Breast epithelium (tissue), 3 donors: ENCODE data around the gene POLR3H.

Experiments used
- CTCF ChIP-seq, 3 donors: fragments of 450-650 bp; IDR thresholded peaks; one replicate each; pipeline ENCODE4 v1.5.1; 2016 to 2017; ENCODE audit warnings: antibody characterized with exemption in 3 of 3, mild to moderate bottlenecking in 3 of 3, moderate library complexity in 3 of 3
- POLR2A ChIP-seq: fragments of 450-650 bp; IDR thresholded peaks from one replicate; pipeline ENCODE4 v1.6.1; 2016; ENCODE audit warnings: antibody characterized with exemption, mild to moderate bottlenecking, moderate library complexity

GRCh38 chr22:41478473-41478872, 65.8 kb downstream of the POLR3H start:
- TF ChIP-seq CTCF (IDR thresholded peaks at IDR 0.05) (no peak), POLR2A (no peak)
